HEK293 (cell line): ENCODE results near the gene PCK1.
A peak's percentile ranks its signal among the peaks of the same experiment; 100 is the strongest.

Experiments
- CTCF ChIA-PET: fragments of 350-600 bp; formaldehyde crosslinking; extraction: SDS; loops from one replicate; lab custom pipeline; 2021; ENCODE audit warnings: antibody characterized with exemption; lab: Yijun Ruan, JAX
- POLR2A ChIA-PET: fragments of 300-600 bp; formaldehyde crosslinking; extraction: SDS; loops from one replicate; lab custom pipeline; 2020; ENCODE audit warnings: antibody characterized with exemption, inconsistent platforms; lab: Yijun Ruan, JAX
- H3K27ac ChIP-seq: fragments of 200-500 bp; sonication (Bioruptor generic); 2 replicates; pipeline ENCODE4 v1.5.1; 2014; ENCODE audit warnings: low read depth, low read length, control low read depth, inconsistent platforms; ENCODE audit errors: extremely low read depth
- H3K36me3 ChIP-seq, 2 experiments: fragments of 200-500 bp in 1 of 2; sonication (Bioruptor generic) in 1 of 2; 1 replicate in 1 of 2; 2 replicates in 1 of 2; pipeline ENCODE4 v1.5.1; 2014 to 2017; ENCODE audit warnings: inconsistent platforms in 2 of 2, low read length in 2 of 2; ENCODE audit not compliant: control insufficient read depth in 2 of 2, insufficient read depth in 1 of 2
- H3K4me1 ChIP-seq: fragments of 200-500 bp; sonication (Bioruptor generic); 2 replicates; pipeline ENCODE4 v1.5.1; 2014; ENCODE audit warnings: mild to moderate bottlenecking, low read length, inconsistent platforms; ENCODE audit not compliant: control insufficient read depth, insufficient read depth
- H3K4me3 ChIP-seq: 2 replicates; pipeline ENCODE4 v1.5.1; 2011; ENCODE audit warnings: low read depth, mild to moderate bottlenecking, control low read depth, low read length, moderate library complexity
- H3K9me3 ChIP-seq: fragments of 200-500 bp; sonication (Bioruptor generic); 2 replicates; pipeline ENCODE4 v1.5.1; 2014; ENCODE audit warnings: low read depth, low read length, inconsistent platforms; ENCODE audit not compliant: control insufficient read depth, insufficient read depth
- BCL11B ChIP-seq: fragments of 450-650 bp; formaldehyde crosslinking; IDR thresholded peaks from 2 replicates; pipeline ENCODE4 v1.5.1; 2016; ENCODE audit warnings: low read depth, missing biosample characterization, missing genetic modification characterization
- BCL6B ChIP-seq: fragments of 450-650 bp; formaldehyde crosslinking; IDR thresholded peaks from 2 replicates; pipeline ENCODE4 v1.5.1; 2017; ENCODE audit warnings: missing biosample characterization, missing genetic modification characterization
- GLI2 ChIP-seq: fragments of 450-650 bp; formaldehyde crosslinking; IDR thresholded peaks from 2 replicates; pipeline ENCODE4; 2017; ENCODE audit warnings: missing biosample characterization, missing genetic modification characterization, low read depth, borderline replicate concordance
- IKZF3 ChIP-seq: fragments of 450-650 bp; IDR thresholded peaks from 2 replicates; pipeline ENCODE4 v1.5.0; 2018; ENCODE audit warnings: missing biosample characterization, mild to moderate bottlenecking, missing genetic modification characterization, moderate library complexity
- KLF17 ChIP-seq: fragments of 450-650 bp; formaldehyde crosslinking; IDR thresholded peaks from 2 replicates; pipeline ENCODE4 v1.5.1; 2016; ENCODE audit warnings: missing biosample characterization, missing genetic modification characterization
- TRIM28 ChIP-seq: IDR thresholded peaks from 2 replicates; pipeline ENCODE4 v1.6.1; 2011; ENCODE audit warnings: low read length, control low read depth, borderline replicate concordance
- ZBTB44 ChIP-seq: fragments of 450-650 bp; IDR thresholded peaks from 2 replicates; pipeline ENCODE4 v1.5.1; 2018; ENCODE audit warnings: missing biosample characterization, mild to moderate bottlenecking, missing genetic modification characterization
- ZNF155 ChIP-seq: fragments of 450-650 bp; formaldehyde crosslinking; IDR thresholded peaks from 2 replicates; pipeline ENCODE4 v1.5.1; 2016; ENCODE audit warnings: missing biosample characterization, missing genetic modification characterization
- ZNF221 ChIP-seq: fragments of 450-650 bp; formaldehyde crosslinking; IDR thresholded peaks from 2 replicates; pipeline ENCODE4 v1.5.1; 2017; ENCODE audit warnings: missing biosample characterization, missing genetic modification characterization, borderline replicate concordance
- ZNF37A ChIP-seq: fragments of 450-650 bp; IDR thresholded peaks from 2 replicates; pipeline ENCODE4 v1.5.1; 2018; ENCODE audit warnings: missing biosample characterization, missing genetic modification characterization
- ZNF394 ChIP-seq: fragments of 450-650 bp; formaldehyde crosslinking; IDR thresholded peaks from 2 replicates; pipeline ENCODE4 v1.5.1; 2016; ENCODE audit warnings: missing biosample characterization, missing genetic modification characterization, mild to moderate bottlenecking, moderate library complexity, borderline replicate concordance
- ZNF510 ChIP-seq: fragments of 450-650 bp; formaldehyde crosslinking; IDR thresholded peaks from 2 replicates; pipeline ENCODE4 v1.5.1; 2018; ENCODE audit warnings: mild to moderate bottlenecking, missing genetic modification characterization, missing biosample characterization; ENCODE audit not compliant: insufficient replicate concordance
- ZNF521 ChIP-seq: fragments of 450-650 bp; formaldehyde crosslinking; IDR thresholded peaks from 2 replicates; pipeline ENCODE4 v1.5.1; 2017; ENCODE audit warnings: missing biosample characterization, mild to moderate bottlenecking, missing genetic modification characterization
- ZNF558 ChIP-seq: fragments of 450-650 bp; formaldehyde crosslinking; IDR thresholded peaks from 2 replicates; pipeline ENCODE4 v1.5.1; 2016; ENCODE audit warnings: missing biosample characterization, missing genetic modification characterization
- ZNF560 ChIP-seq: fragments of 450-650 bp; formaldehyde crosslinking; IDR thresholded peaks from 2 replicates; pipeline ENCODE4 v1.5.1; 2017; ENCODE audit warnings: missing biosample characterization, missing genetic modification characterization, borderline replicate concordance
- ZNF585B ChIP-seq: fragments of 450-650 bp; formaldehyde crosslinking; IDR thresholded peaks from 2 replicates; pipeline ENCODE4 v1.5.1; 2016; ENCODE audit warnings: missing biosample characterization, missing genetic modification characterization
- ZNF792 ChIP-seq: fragments of 450-650 bp; formaldehyde crosslinking; IDR thresholded peaks from 2 replicates; pipeline ENCODE4 v1.5.1; 2016; ENCODE audit warnings: missing biosample characterization, missing genetic modification characterization
- ZSCAN23 ChIP-seq: fragments of 450-650 bp; formaldehyde crosslinking; IDR thresholded peaks from 2 replicates; pipeline ENCODE4 v1.5.1; 2016; ENCODE audit warnings: missing biosample characterization, missing genetic modification characterization
- TF ChIP-seq, protein P1 (sequence below): fragments of 450-650 bp; formaldehyde crosslinking; IDR thresholded peaks from 2 replicates; pipeline ENCODE4 v1.5.0; 2017; ENCODE audit warnings: missing biosample characterization, missing genetic modification characterization, borderline replicate concordance

PCK1 gene

DNA sequence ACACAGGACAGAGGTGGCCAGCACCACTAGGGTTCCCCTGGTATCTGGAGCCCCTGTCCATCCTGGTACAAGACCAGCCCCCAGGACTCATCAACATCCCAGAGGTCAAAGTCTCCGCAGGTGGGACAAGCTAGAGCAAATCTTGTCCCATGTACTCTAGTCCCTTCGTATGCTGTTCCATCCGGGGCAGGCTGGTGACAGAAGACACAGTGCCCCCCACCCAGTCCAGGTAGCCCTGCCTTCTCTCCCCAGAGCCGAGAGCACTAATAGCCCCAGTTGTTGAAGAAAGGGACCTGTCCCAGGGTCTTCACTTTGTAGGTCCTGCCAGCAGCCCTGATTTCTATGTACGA is 21.1 kb downstream of the PCK1 start:
- peak overlapping the region; percentile 94 for H3K27ac ChIP-seq
- ChIA-PET POLR2A (no interaction called here), CTCF (interaction anchor here (0.6 to 7.7 kb wide), 15 partner anchors 9 to 1522 kb away, joined by 3 to 41 read pairs (median 4); no protein-coding TSS in a partner anchor)
- TF ChIP-seq ZNF155 (no peak), ZNF558 (tag by site-specific recombination) (no peak), KLF17 (tag by site-specific recombination) (no peak), ZSCAN23 (tag by site-specific recombination) (no peak), ZNF585B (tag by site-specific recombination) (no peak), BCL6B (tag by site-specific recombination) (no peak), ZBTB44 (tag by site-specific recombination) (no peak), ZNF221 (tag by site-specific recombination) (no peak), ZNF792 (tag by site-specific recombination) (no peak), ZNF521 (tag by site-specific recombination) (no peak), ZNF510 (tag by site-specific recombination) (no peak), TRIM28 (no peak), ZNF560 (tag by site-specific recombination) (no peak), GLI2 (tag by site-specific recombination) (no peak), BCL11B (no peak), IKZF3 (no peak), ZNF37A (tag by site-specific recombination) (no peak), ZNF394 (tag by site-specific recombination) (no peak)
- TF ChIP-seq, protein P1, sequence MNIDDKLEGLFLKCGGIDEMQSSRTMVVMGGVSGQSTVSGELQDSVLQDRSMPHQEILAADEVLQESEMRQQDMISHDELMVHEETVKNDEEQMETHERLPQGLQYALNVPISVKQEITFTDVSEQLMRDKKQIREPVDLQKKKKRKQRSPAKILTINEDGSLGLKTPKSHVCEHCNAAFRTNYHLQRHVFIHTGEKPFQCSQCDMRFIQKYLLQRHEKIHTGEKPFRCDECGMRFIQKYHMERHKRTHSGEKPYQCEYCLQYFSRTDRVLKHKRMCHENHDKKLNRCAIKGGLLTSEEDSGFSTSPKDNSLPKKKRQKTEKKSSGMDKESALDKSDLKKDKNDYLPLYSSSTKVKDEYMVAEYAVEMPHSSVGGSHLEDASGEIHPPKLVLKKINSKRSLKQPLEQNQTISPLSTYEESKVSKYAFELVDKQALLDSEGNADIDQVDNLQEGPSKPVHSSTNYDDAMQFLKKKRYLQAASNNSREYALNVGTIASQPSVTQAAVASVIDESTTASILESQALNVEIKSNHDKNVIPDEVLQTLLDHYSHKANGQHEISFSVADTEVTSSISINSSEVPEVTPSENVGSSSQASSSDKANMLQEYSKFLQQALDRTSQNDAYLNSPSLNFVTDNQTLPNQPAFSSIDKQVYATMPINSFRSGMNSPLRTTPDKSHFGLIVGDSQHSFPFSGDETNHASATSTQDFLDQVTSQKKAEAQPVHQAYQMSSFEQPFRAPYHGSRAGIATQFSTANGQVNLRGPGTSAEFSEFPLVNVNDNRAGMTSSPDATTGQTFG (tag by site-specific recombination) = no peak
- H3K9me3 ChIP-seq = no peaks in the 10 kb centered on the region
- H3K4me3 ChIP-seq = no peak overlapping the region
- H3K36me3 ChIP-seq = no peaks in the 10 kb centered on the region
- peaks cover 24% of the 10 kb centered on the region for H3K4me1 ChIP-seq
